IMR-90 (cell line): ENCODE measurements around the gene TOR3A. TPM values are rescaled to one million over a fixed set of nuclear protein-coding genes. Genes with fewer than 3 reads are reported as not detected.

Experiments used
- ATAC-seq: fragments of 200-7000 bp; cut with Tn5 transposase; 2 replicates; pipeline ENCODE4 v1.9.1; 2020; ENCODE audit warnings: low read depth, mild to moderate bottlenecking, moderate library complexity
- BruUV-seq: library from RNA; stranded (reverse); fragments of 400-500 nt; replicated peaks from 2 replicates; lab custom pipeline; 2021; lab: Mats Ljungman, UMichigan
- CTCF ChIA-PET: fragments of 300-600 bp; formaldehyde crosslinking; extraction: SDS; loops from one replicate; lab custom pipeline; 2021; ENCODE audit warnings: antibody characterized with exemption; lab: Yijun Ruan, JAX
- POLR2A ChIA-PET: fragments of 300-600 bp; sonication (Branson Sonifier 250); formaldehyde crosslinking; loops from one replicate; lab custom pipeline; 2022; ENCODE audit warnings: antibody characterized with exemption; ENCODE audit not compliant: unreplicated experiment; lab: Charles Lee
- DNase-seq: peaks from one replicate; pipeline ENCODE4 v3.0.0; 2013
- H2AFZ ChIP-seq: replicated peaks from 2 replicates; pipeline ENCODE3; 2013; ENCODE audit warnings: low read length, mild to moderate bottlenecking; ENCODE audit not compliant: poor library complexity
- H2AK5ac ChIP-seq: 2 replicates; pipeline ENCODE4 v1.6.1; 2013; ENCODE audit warnings: low read depth, low read length, inconsistent platforms
- H2AK9ac ChIP-seq: replicated peaks from 2 replicates; pipeline ENCODE3; 2013; ENCODE audit warnings: mild to moderate bottlenecking, low read depth, low read length, moderate library complexity; ENCODE audit not compliant: poor library complexity
- H2BK120ac ChIP-seq: 2 replicates; pipeline ENCODE4 v1.6.1; 2013; ENCODE audit warnings: low read depth, low read length, inconsistent platforms
- H2BK15ac ChIP-seq: 3 replicates; pipeline ENCODE4 v1.6.1; 2013; ENCODE audit warnings: low read depth, low read length, inconsistent platforms
- H2BK20ac ChIP-seq: 2 replicates; pipeline ENCODE4 v1.6.1; 2013; ENCODE audit warnings: low read depth, mild to moderate bottlenecking, inconsistent platforms, low read length, moderate library complexity
- H2BK5ac ChIP-seq: 2 replicates; pipeline ENCODE4 v1.6.1; 2013; ENCODE audit warnings: mild to moderate bottlenecking, low read depth, low read length, inconsistent platforms; ENCODE audit not compliant: poor library complexity, severe bottlenecking
- H3K14ac ChIP-seq: replicated peaks from 2 replicates; pipeline ENCODE4 v1.6.1; 2013; ENCODE audit warnings: low read depth, low read length, inconsistent platforms
- H3K18ac ChIP-seq: 2 replicates; pipeline ENCODE4 v1.6.1; 2013; ENCODE audit warnings: low read depth, low read length, control low read depth
- H3K23ac ChIP-seq: 2 replicates; pipeline ENCODE4 v1.6.1; 2013; ENCODE audit warnings: low read depth, low read length, inconsistent platforms
- H3K27ac ChIP-seq: 2 replicates; pipeline ENCODE4 v1.5.1; 2013; ENCODE audit warnings: mild to moderate bottlenecking, control low read depth, low read length; ENCODE audit not compliant: insufficient read depth
- H3K27me3 ChIP-seq: 2 replicates; pipeline ENCODE4 v1.6.1; 2013; ENCODE audit warnings: low read length; ENCODE audit not compliant: control insufficient read depth, insufficient read depth
- H3K36me3 ChIP-seq: 2 replicates; pipeline ENCODE4 v1.6.1; 2013; ENCODE audit warnings: low read length, mixed read lengths; ENCODE audit not compliant: control insufficient read depth, insufficient read depth
- H3K4ac ChIP-seq: 2 replicates; pipeline ENCODE4 v1.6.1; 2013; ENCODE audit warnings: low read depth, low read length, inconsistent platforms
- H3K4me1 ChIP-seq: 2 replicates; pipeline ENCODE4 v1.6.1; 2013; ENCODE audit warnings: low read length, mixed read lengths; ENCODE audit not compliant: control insufficient read depth, insufficient read depth
- H3K4me2 ChIP-seq: 2 replicates; pipeline ENCODE4 v1.6.1; 2013; ENCODE audit warnings: low read depth, mild to moderate bottlenecking, control low read depth, low read length, moderate library complexity
- H3K4me3 ChIP-seq: 2 replicates; pipeline ENCODE4 v1.5.1; 2013; ENCODE audit warnings: low read depth, mild to moderate bottlenecking, control low read depth, low read length, moderate library complexity; ENCODE audit not compliant: insufficient read depth
- H3K56ac ChIP-seq: 2 replicates; pipeline ENCODE4 v1.6.1; 2013; ENCODE audit warnings: low read length, inconsistent platforms; ENCODE audit not compliant: insufficient read depth; ENCODE audit errors: extremely low read depth
- H3K79me1 ChIP-seq, 2 experiments: 2 replicates each; pipeline ENCODE4 v1.6.1; 2013; ENCODE audit warnings: low read length in 2 of 2, inconsistent platforms in 1 of 2, low read depth in 1 of 2
- H3K9ac ChIP-seq: 2 replicates; pipeline ENCODE4 v1.6.1; 2013; ENCODE audit warnings: low read depth, low read length, control low read depth
- H3K9me1 ChIP-seq: 2 replicates; pipeline ENCODE4 v1.6.1; 2013; ENCODE audit warnings: low read length, inconsistent platforms; ENCODE audit not compliant: insufficient read depth
- H3K9me3 ChIP-seq: 2 replicates; pipeline ENCODE4 v1.6.1; 2013; ENCODE audit warnings: low read length; ENCODE audit not compliant: control insufficient read depth, insufficient read depth
- H4K20me1 ChIP-seq: 2 replicates; pipeline ENCODE4 v1.6.1; 2013; ENCODE audit warnings: low read length, inconsistent platforms; ENCODE audit not compliant: insufficient read depth
- H4K5ac ChIP-seq: 2 replicates; pipeline ENCODE4 v1.6.1; 2013; ENCODE audit warnings: mild to moderate bottlenecking, low read depth, low read length, control low read depth
- H4K8ac ChIP-seq, 2 experiments: 2 replicates each; pipeline ENCODE4 v1.6.1; 2013; ENCODE audit warnings: low read depth in 2 of 2, low read length in 2 of 2, control low read depth in 1 of 2, inconsistent platforms in 1 of 2
- H4K91ac ChIP-seq: 2 replicates; pipeline ENCODE4 v1.6.1; 2013; ENCODE audit warnings: low read depth, low read length, inconsistent platforms; ENCODE audit not compliant: insufficient read depth
- BHLHE40 ChIP-seq: fragments of 150-350 bp; IDR thresholded peaks from 2 replicates; pipeline ENCODE4 v1.6.1; 2016; ENCODE audit warnings: mild to moderate bottlenecking, low read depth, low read length
- CEBPB ChIP-seq: IDR thresholded peaks from 2 replicates; pipeline ENCODE4 v1.6.1; 2012; ENCODE audit warnings: low read depth, low read length, improper control_type of control experiment
- CHD1 ChIP-seq: IDR thresholded peaks from 2 replicates; pipeline ENCODE4 v1.6.1; 2012; ENCODE audit warnings: low read depth, low read length, improper control_type of control experiment
- CTCF ChIP-seq: conservative IDR thresholded peaks from 2 replicates; pipeline ENCODE4 v1.5.1; 2012; ENCODE audit warnings: mild to moderate bottlenecking, low read depth, low read length, improper control_type of control experiment
- ELK1 ChIP-seq: fragments of 150-350 bp; IDR thresholded peaks from 2 replicates; pipeline ENCODE4 v1.6.1; 2016; ENCODE audit warnings: low read depth, mild to moderate bottlenecking, low read length, moderate library complexity, borderline replicate concordance
- FOS ChIP-seq: fragments of 150-350 bp; IDR thresholded peaks from 2 replicates; pipeline ENCODE4 v1.6.1; 2016; ENCODE audit warnings: low read depth, low read length
- MAFK ChIP-seq: IDR thresholded peaks from 2 replicates; pipeline ENCODE4 v1.6.1; 2012; ENCODE audit warnings: low read depth, low read length, improper control_type of control experiment
- MAZ ChIP-seq: IDR thresholded peaks from 2 replicates; pipeline ENCODE4 v1.6.1; 2012; ENCODE audit warnings: low read depth, mild to moderate bottlenecking, low read length, improper control_type of control experiment, moderate library complexity, borderline replicate concordance
- MXI1 ChIP-seq: IDR thresholded peaks from 2 replicates; pipeline ENCODE4 v1.6.1; 2012; ENCODE audit warnings: low read depth, mild to moderate bottlenecking, low read length, moderate library complexity, borderline replicate concordance
- NFE2L2 ChIP-seq: fragments of 150-350 bp; IDR thresholded peaks from 2 replicates; pipeline ENCODE4 v1.6.1; 2016; ENCODE audit warnings: low read depth, mild to moderate bottlenecking, low read length
- POLR2A ChIP-seq: IDR thresholded peaks from 2 replicates; pipeline ENCODE4 v1.6.1; 2012; ENCODE audit warnings: mild to moderate bottlenecking, low read depth, low read length
- RAD21 ChIP-seq: IDR thresholded peaks from 2 replicates; pipeline ENCODE4 v1.6.1; 2012; ENCODE audit warnings: low read length, improper control_type of control experiment
- RCOR1 ChIP-seq: IDR thresholded peaks from 2 replicates; pipeline ENCODE4 v1.6.1; 2012; ENCODE audit warnings: mild to moderate bottlenecking, low read length, improper control_type of control experiment; ENCODE audit not compliant: insufficient replicate concordance
- RFX5 ChIP-seq: IDR thresholded peaks from 2 replicates; pipeline ENCODE4 v1.8.0; 2012; ENCODE audit warnings: low read depth, mild to moderate bottlenecking, low read length, moderate library complexity
- SMC3 ChIP-seq: fragments of 150-350 bp; IDR thresholded peaks from 2 replicates; pipeline ENCODE4 v1.6.1; 2016; ENCODE audit warnings: low read depth, mild to moderate bottlenecking, antibody characterized with exemption, low read length, moderate library complexity
- USF2 ChIP-seq: fragments of 150-350 bp; IDR thresholded peaks from 2 replicates; pipeline ENCODE4 v1.6.1; 2017; ENCODE audit warnings: mild to moderate bottlenecking, antibody characterized with exemption, low read length, low read depth
- WGBS, 2 experiments: methylation state at CpG; one replicate each; pipeline versions ENCODE4 v1.1.5 to v1.1.7; 2013; ENCODE audit warnings: missing lambda C conversion rate in 2 of 2; ENCODE audit not compliant: insufficient read length in 1 of 2; ENCODE audit errors: extremely low coverage in 2 of 2; 5-methylcytosine and 5-hydroxymethylcytosine counted together
- dilution Hi-C: fragments of 300-500 bp; cut with HindIII; formaldehyde crosslinking; loops from one replicate; pipeline ENCODE4 v1.14.3; 2018; ENCODE audit warnings: low sequenced_read_pairs; ENCODE audit not compliant: unreplicated experiment
- in situ Hi-C: fragments of 300-500 bp; cut with MboI; formaldehyde crosslinking; loops from 3 replicates; pipeline ENCODE4 v1.14.3; 2019; ENCODE audit warnings: low sequenced_read_pairs, inconsistent platforms, mixed read lengths
- intact Hi-C: fragments of 100-400 bp; cut with micrococcal nuclease; formaldehyde crosslinking; loops from 2 replicates; pipeline ENCODE4 v1.10.0; 2022
- polyA plus RNA-seq, 3 experiments: library from polyadenylated mRNA; depleted of rRNA; stranded (reverse); fragments of >200 nt; gene quantifications; 2 replicates each; pipeline ENCODE4 v1.2.3, GENCODE V29; 2012; ENCODE audit warnings: low replicate concordance in 1 of 3
- total RNA-seq: library from RNA; depleted of rRNA; stranded (reverse); fragments of >200 nt; gene quantifications from 2 replicates; pipeline ENCODE4 v1.2.3, GENCODE V29; 2012

The TOR3A gene
- total and polyA plus RNA-seq, 2 of the 4 experiments (the other 2 are of a cell fraction) = 16.8 to 22.2 TPM

- Histone ChIP-seq H3K4me3 (no peak overlapping the region), H4K5ac (no peak overlapping the region), H3K36me3 (peaks cover 2% of the 10 kb centered on the region), H3K4me1 (peaks cover 10% of the 10 kb centered on the region), H2AK9ac (no peak overlapping the region), H3K4ac (no peak overlapping the region), H2BK120ac (0 out of 2 replicates have a peak overlapping the region, but pooled peaks have one; percentile 38), H4K8ac (no peak overlapping the region), H3K9me1 (peaks cover 2% of the 10 kb centered on the region; the same call in 1 of the 2 replicates), H3K4me2 (peak overlapping the region; percentile 45; the same call in 1 of the 2 replicates), H3K9ac (no peak overlapping the region), H2BK15ac (no peak overlapping the region), H4K20me1 (no peaks in the 10 kb centered on the region), H4K91ac (no peak overlapping the region), H3K56ac (no peak overlapping the region), H3K23ac (no peak overlapping the region), H3K14ac (no peak overlapping the region), H2BK5ac (peak overlapping the region; percentile 49), H3K27ac (no peak overlapping the region), H2AFZ (no peak overlapping the region), H2AK5ac (no peak overlapping the region), H3K79me1 (peaks cover under 1 to 14% of the 10 kb centered on the region in 2 experiments; a peak in 3 of 4 replicates), H3K27me3 (no peaks in the 10 kb centered on the region), H2BK20ac (no peak overlapping the region), H3K18ac (no peak overlapping the region), H3K9me3 (no peaks in the 10 kb centered on the region)
- POLR2A ChIA-PET = no interaction called here
- in situ Hi-C loops = loop anchor here (5.0 kb wide), 1 partner anchor 290 kb away; the partner anchor contains the start of gene AXDND1
- TF ChIP-seq CEBPB (no peak), ELK1 (no peak), FOS (no peak), MAFK (no peak), USF2 (no peak), CHD1 (no peak), MAZ (no peak), SMC3 (no peak), POLR2A (no peak), BHLHE40 (no peak), RAD21 (no peak), RCOR1 (no peak), NFE2L2 (no peak), MXI1 (no peak), CTCF (no peak), RFX5 (no peak)
- BruUV-seq = no TSS peak
- DNase-seq = peak; percentile 81
- 56% methylated on average over 3 of the region's 7 CpGs; no CpG with 5 or more reads in 1 of the 2 experiments for WGBS, 2 experiments
- intact Hi-C loops = loop anchor here (5.0 kb wide), 1 partner anchor 50 kb away; the partner anchor contains the start of gene FAM20B
- dilution Hi-C loops = no loop called here
- CTCF ChIA-PET = no interaction called here
- ATAC-seq = peak; percentile 40
Measured at GRCh38 chr1:179077396-179077795, 4.5 kb upstream of the TOR3A start.
